RPMI8226 (cell line): ENCODE results near the gene FRMD6.

Source experiments
- DNase-seq: peaks from one replicate; pipeline ENCODE4 v3.0.0-alpha.2; 2015

Gene FRMD6

DNA sequence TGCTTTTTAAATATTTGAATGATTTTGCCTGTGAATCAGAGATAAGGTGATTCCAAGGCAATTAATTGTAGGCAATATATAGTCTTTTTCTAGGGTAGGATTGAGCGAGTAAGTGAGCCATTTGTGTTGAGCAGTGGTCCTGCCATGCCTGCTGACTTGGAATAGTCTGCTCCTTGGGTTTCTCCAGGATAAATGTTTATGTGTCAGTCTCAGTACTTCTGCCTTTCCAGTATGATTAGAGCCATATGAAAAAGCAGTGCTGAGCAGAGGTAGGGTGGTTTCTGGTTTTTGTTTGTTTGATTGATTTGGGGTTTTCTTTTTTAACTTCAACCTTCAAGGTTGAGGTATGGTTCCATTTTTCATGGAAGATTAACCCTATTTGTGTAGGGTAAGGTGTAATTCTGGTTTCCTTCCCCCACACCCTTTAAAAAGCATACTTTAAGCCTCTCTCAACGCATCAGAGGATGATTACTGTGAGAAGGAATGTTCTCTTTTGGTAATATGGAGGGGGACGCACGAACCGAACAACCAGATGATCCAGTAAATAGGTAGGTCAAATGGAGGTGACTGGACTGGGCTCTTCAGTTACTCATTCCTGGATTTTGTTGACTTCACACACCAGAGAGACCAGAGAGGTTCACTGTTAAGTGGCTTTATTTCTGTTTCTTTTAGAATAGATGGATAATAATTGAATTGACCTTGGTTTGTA, 22.7 kb downstream of the FRMD6 start:
- DNase-seq = no peak

DNA sequence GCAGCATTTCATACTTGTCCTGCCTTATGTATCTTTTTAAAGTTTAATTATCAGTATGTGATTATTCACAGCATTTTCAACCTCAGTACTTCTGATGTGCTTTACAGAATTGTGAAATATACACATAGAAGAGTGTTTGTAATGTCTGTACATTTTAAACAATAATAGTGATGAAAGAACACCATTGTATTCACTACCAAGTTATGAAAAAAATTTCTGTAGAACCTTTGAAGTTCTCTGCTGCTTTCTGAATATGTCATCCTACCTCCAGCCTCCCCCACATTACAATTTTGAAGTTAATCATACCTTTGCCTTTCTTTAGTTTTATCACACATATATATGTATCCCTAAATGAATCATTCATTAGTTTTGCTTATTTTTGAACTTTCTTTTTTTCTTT, 24.8 kb downstream of the FRMD6 start:
- no peak for DNase-seq

DNA sequence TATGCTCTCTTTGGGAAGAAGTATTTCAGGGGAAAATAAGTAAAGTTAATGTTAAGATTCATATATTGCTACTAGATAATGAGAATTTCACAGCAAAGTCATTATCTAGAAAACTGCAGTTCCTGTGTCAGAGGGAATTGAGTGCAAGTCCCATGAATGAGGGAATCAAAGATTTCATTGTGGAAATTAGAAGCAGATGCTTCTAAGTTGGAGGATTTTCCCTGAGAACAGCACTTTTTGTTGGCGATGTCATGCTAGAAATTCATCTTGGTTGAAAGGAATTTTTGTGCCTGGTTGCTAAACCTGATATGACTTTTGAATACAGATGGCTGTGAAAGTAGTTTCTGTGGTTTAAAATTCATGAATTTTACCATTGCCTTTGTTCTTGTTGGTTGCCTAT, 25.6 kb downstream of the FRMD6 start:
- DNase-seq = no peak

- DNase-seq = no peak
Observed at GRCh38 chr14:51677738-51678137, 26.0 kb downstream of the FRMD6 start.

GRCh38 chr14:51680031-51680430, 28.3 kb downstream of the FRMD6 start:
- DNase-seq = no peak

DNA sequence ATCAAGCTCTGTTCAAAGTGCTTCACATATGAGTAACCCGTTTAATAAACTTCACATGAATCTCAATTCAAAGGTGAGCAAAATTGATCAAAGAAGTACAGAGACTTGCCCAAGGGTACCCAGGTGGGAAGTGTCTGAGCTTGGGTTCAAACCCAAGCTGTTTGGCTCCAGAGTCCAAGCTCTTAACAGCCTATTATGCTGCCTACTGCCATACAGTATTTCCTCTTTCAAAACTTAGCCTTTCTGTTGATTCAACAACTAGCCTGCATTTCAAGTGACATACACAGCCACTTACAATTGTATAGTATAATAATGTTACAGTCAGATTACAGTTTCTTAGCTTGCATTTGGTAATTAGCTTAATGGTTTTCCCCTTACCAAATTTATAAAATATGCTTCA, 29.7 kb downstream of the FRMD6 start:
- DNase-seq = no peak

DNA sequence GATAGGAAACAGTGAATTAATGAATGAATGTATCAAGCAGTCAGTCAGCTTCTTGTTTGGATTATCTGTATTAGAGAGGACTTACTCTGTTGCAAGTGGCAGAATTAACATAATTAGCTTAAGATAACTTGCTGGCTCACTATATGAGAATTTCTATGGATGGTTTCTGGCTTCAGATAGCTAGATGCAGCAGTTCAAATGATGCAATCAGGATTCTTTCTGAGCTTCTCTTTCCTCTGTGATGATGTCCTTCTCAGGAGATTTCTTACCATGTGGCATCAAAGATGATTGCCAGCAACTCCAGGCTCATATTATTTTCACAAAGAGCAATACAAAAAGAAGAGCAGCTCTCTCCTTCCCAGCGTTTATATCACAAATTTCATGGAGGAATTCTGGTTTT, 30.7 kb downstream of the FRMD6 start:
- DNase-seq = no peak

DNA sequence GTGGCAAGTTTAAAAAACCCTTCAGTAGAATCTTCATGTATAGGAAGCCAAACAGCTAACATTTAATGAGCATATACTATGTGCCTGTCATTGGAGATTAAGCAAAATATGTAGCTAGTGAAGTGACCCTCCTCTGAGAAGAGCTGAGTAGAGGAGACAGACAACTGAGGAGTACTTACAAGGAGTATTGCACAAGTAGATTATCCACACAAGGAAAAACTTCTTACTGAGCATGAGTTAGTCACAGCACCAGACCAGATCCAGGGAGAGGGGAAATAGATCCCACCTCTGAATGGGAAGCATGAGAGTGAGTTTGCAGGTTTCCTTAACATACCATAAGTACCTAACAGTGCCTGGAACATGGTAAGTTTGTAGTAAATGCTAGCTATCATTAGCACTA, 33.0 kb downstream of the FRMD6 start:
- no peak for DNase-seq

DNA sequence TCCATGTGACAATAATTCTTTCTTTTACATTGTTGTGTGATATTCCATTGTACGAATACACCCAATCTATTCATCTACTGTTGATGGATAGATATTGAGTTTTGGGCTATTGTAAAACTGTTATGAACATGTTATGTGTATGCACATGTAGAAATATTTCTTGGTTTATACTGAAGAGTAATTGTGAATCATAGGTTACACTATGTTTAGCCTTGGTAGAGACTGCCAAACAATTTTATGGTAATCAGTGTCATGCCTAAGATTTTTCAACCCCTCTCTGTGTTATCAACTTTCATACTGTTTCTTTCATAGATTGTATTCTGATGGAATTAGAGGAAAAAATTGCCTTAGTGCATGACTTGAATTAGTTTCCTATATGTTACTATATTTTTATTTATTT, 39.5 kb downstream of the FRMD6 start:
- DNase-seq = no peak

DNA sequence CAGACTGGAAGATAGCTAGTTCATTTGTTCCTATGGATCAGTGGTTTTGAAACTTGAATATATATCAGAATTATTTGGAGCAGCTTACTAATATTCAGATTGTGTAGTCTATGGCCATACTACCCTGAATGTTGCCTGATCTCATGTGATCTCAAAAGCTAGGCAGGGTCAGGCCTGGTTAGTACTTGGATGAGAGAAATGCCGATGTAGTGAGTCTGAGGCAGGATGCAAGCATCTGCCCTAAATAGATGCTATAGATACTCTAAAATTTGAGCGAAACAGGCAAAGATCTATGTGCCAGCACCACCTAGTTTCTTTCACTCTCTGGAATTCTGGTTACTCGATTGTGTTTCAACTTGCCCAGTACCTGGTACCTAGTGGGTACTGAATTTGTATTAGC, 40.9 kb downstream of the FRMD6 start:
- DNase-seq = no peak

- DNase-seq = no peak
Observed at GRCh38 chr14:51697848-51698247, 46.1 kb downstream of the FRMD6 start.

GRCh38 chr14:51701951-51702350, 50.2 kb downstream of the FRMD6 start:
- no peak for DNase-seq

- no peak for DNase-seq
Observed at GRCh38 chr14:51703787-51704186, 52.1 kb downstream of the FRMD6 start.

- no peak for DNase-seq
Observed at GRCh38 chr14:51704545-51704944, 52.8 kb downstream of the FRMD6 start.

DNA sequence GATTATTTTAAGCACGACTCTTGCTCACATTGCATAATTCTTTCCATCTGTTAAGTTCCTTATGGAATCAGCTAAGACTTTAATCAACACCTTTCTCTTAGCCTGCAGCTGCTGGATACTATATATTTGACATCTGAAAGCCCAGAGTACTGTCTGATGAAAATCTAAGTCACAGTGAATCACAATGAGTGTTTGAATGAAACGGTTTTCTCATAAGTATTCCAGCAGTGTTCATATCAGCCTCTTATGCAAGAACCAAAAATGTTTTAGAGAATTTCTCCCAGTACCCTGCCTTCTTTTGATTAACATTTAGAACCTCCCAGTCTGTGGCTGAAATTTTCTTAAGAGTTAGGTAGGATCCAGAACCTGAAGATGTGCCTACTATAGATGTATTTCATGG, 55.6 kb downstream of the FRMD6 start:
- no peak for DNase-seq

GRCh38 chr14:51711505-51711904, 59.8 kb downstream of the FRMD6 start:
- DNase-seq = no peak

GRCh38 chr14:51715250-51715649, 63.5 kb downstream of the FRMD6 start:
- no peak for DNase-seq

DNA sequence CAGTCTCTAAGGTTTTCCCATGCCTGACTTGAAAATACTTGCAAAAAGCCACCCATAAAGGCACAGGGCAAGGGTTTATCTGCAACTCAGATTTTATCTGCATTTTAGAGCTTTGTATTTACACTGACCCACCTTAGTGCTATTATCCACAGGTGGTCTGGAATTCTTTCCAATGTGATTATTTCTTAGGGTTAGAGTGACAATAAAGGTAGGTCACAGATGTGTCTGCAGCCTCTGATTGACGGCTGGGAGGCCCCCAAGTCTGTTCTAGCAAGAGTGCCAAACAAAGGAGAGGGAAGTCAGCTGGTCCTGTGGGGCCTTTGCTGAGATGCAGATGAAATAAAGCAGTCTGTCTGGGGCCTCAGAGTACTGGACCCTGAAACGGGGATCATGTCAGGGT, 64.0 kb downstream of the FRMD6 start:
- DNase-seq = no peak

DNA sequence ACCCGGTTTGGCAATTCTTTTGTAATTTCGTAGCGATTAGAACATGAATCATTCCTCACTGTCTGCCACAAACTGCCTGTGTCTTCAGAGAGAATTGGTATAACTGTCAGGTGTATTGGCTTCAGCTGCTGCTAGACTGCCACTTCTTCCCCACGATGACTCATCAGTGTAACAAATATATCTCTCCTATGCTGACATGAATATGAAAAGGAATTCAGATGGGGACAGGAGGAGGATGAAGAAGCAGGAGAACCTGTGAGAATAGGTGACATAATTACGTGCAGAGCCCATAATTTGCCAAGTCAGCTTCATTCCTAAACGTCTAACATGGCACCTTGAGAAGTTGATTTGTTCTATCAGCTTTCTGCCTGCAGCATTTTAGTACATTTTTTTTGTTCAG, 64.9 kb downstream of the FRMD6 start:
- DNase-seq = no peak

DNA sequence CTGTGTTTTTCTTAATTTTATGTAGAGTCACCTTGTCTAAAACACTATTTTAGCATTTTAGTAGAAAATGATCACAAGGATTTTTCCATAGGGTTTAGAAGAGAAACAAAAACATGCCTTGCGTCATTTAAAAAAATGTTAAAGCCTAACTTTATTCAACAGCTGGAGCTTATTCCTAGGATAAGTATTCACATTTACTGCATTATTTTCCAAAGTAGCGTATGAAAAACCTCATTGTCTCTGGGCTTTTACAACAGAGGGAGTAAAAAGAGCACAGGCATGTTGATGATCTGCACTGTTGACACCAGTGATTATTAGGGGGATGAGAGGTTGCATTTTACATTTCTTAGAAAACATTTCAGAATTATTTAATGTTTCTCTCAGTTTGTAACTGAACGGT, 66.1 kb downstream of the FRMD6 start:
- DNase-seq = no peak

GRCh38 chr14:51719955-51720354, 68.2 kb downstream of the FRMD6 start:
- DNase-seq = no peak

- DNase-seq = no peak
Observed at GRCh38 chr14:51723990-51724389, 72.3 kb downstream of the FRMD6 start.

DNA sequence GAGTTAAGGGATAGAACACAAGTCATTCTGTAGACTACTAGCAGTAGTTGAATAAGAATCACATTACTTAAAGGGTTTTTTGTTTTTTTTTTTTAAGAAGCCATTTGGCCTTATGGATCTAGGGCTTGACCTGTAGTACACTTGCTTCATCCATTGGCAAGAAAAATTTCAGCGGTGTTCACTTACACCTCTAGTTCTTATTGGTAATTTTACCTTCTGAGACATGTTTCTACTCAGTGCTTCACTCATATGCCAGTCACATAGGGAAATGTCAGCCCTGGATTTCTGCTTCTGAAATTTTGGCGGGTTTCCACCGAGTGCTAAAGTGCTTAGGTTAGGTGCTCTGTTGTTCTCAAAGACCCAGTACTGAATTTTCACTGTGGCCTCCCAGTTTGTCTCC, 72.9 kb downstream of the FRMD6 start:
- no peak for DNase-seq

DNA sequence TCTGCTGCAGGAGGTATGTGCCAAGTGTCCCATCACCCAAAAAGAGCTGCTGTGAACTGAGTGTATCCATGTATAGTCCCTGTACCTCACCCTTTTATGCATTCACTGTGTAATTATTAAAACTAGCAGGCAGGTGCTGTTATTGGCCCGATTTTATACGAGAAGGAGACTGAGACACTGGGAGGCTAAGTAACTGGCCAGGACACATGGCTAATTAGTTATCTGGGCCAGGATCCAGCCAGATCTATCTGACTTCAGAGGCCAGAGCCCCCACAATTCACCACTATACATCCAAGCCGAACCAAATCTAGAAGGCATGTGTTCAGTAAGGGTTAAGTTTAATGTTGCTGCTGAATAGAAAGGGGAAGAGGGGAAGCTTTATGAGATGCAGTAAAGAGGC, 73.4 kb downstream of the FRMD6 start:
- no peak for DNase-seq

DNA sequence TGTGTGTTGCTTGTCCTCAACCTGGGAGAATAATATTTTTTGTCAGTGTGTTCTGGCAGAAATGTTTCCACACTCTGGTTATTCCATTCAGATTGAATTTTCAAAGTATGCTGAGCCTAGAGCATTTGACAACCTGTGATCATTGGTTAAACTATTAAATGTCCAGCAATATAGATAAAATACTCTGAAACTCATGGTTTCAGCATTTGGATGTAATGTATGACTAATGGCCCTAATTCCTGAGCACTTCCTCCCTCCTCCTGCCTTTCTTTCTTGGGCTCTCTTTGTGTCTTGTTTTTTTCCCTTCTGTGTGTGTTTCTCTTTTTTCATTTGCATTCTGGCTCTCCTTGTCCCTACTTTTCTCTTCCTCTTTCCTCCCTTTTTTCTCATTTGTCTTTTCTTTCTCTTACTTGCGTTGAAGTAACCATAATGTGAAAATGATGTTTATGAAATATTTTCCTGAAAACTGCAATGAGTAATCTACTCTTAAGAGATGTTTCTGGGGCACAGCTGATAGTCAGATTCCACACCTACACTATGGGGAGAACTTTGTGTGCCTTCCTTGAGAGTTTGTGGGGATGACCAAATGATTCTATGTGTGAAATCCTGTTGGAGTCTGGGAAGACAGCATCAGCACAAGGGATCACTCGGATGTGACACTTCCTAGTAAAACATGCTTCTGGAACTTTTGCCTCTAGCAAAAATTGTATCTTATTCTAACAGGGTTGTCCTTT, 74.6 kb downstream of the FRMD6 start:
- no peak for DNase-seq
